HG02970 (cell line): ENCODE results near the gene ACTR2.
"Not testable (repeated sequence)": the region's sequence is repeated elsewhere in the genome, so short reads cannot be mapped to it uniquely, and the experiment has no call there.

Source experiments
- ATAC-seq: cut with Tn5 transposase; IDR thresholded peaks from one replicate; pipeline ENCODE4 v1.9.1; 2021; ENCODE audit warnings: mild to moderate bottlenecking, moderate library complexity, moderate number of reproducible peaks; ENCODE audit not compliant: unreplicated experiment, low FRiP score

ACTR2 gene

GRCh38 chr2:65227020-65227455 is 593 bp upstream of the ACTR2 start:
- peak; percentile 1 for ATAC-seq

- peak; percentile 22 for ATAC-seq
Observed at GRCh38 chr2:65228263-65228750, 676 bp downstream of the ACTR2 start.

- ATAC-seq = no peak
Observed at GRCh38 chr2:65231121-65231520, 3.5 kb downstream of the ACTR2 start.

- ATAC-seq = no peak
Observed at GRCh38 chr2:65231892-65232477, 4.4 kb downstream of the ACTR2 start.

- ATAC-seq = no peak
Observed at GRCh38 chr2:65232636-65233035, 5.0 kb downstream of the ACTR2 start.

GRCh38 chr2:65240657-65241056 is 13.0 kb downstream of the ACTR2 start:
- ATAC-seq = no peak

- not testable (repeated sequence) for ATAC-seq
Observed at GRCh38 chr2:65244452-65244851, 16.8 kb downstream of the ACTR2 start.

GRCh38 chr2:65252640-65253039 is 25.0 kb downstream of the ACTR2 start:
- no peak for ATAC-seq

- ATAC-seq = no peak
Observed at GRCh38 chr2:65255356-65255755, 27.7 kb downstream of the ACTR2 start.

- ATAC-seq = no peak
Observed at GRCh38 chr2:65256054-65256453, 28.4 kb downstream of the ACTR2 start.

- ATAC-seq = not testable (repeated sequence)
Observed at GRCh38 chr2:65257866-65258265, 30.2 kb downstream of the ACTR2 start.

- ATAC-seq = no peak
Observed at GRCh38 chr2:65261676-65262075, 34.0 kb downstream of the ACTR2 start.

- ATAC-seq = no peak
Observed at GRCh38 chr2:65263262-65263661, 35.6 kb downstream of the ACTR2 start.

- no peak for ATAC-seq
Observed at GRCh38 chr2:65263986-65264385, 36.4 kb downstream of the ACTR2 start.

GRCh38 chr2:65264821-65265670 is 37.4 kb downstream of the ACTR2 start:
- no peak for ATAC-seq

- no peak for ATAC-seq
Observed at GRCh38 chr2:65265671-65266045, 38.0 kb downstream of the ACTR2 start.

GRCh38 chr2:65267008-65267407 is 39.4 kb downstream of the ACTR2 start:
- no peak for ATAC-seq

GRCh38 chr2:65268957-65269356 is 41.3 kb downstream of the ACTR2 start:
- ATAC-seq = no peak

GRCh38 chr2:65273344-65273743 is 45.7 kb downstream of the ACTR2 start:
- ATAC-seq = no peak

GRCh38 chr2:65275141-65275915 is 47.7 kb downstream of the ACTR2 start:
- no peak for ATAC-seq

GRCh38 chr2:65276609-65277008 is 49.0 kb downstream of the ACTR2 start:
- ATAC-seq = no peak
